ENCODE measurements around the gene FKBP5.

- TF ChIP-seq CTCF (IDR thresholded peaks at IDR 0.05; ENCODE audit: insufficient read depth, low read depth, low read length) (no peak), EZH2 (IDR thresholded peaks at IDR 0.05; ENCODE audit: insufficient read depth, low read length) (no peak)
These were observed 21.6 kb upstream of the FKBP5 start for GRCh38 chr6:35710241-35710847.

Data from astrocyte (in vitro differentiated cells and primary cell).